HG03095 (cell line): ENCODE data around the gene VAMP5.
A peak's percentile ranks its signal among the peaks of the same experiment; 100 is the strongest.
"Not testable (repeated sequence)": the region's sequence is repeated elsewhere in the genome, so short reads cannot be mapped to it uniquely, and the experiment has no call there.

Experiments used
- ATAC-seq: cut with Tn5 transposase; IDR thresholded peaks from one replicate; pipeline ENCODE4 v1.9.1; 2021; ENCODE audit warnings: moderate library complexity; ENCODE audit not compliant: unreplicated experiment

The VAMP5 gene

GRCh38 chr2:85584354-85584856 is at the start of gene VAMP5:
Gene VAMP5 (plus strand): TSS chr2:85584431. CDS start chr2:85584491, 60 bp downstream.
- peak; percentile 57 for ATAC-seq

- no peak for ATAC-seq
Measured at GRCh38 chr2:85534881-85535280, 49.4 kb upstream of the VAMP5 start.

GRCh38 chr2:85536479-85536878 is 47.8 kb upstream of the VAMP5 start:
- ATAC-seq = no peak

- no peak for ATAC-seq
Measured at GRCh38 chr2:85537600-85538506, 46.4 kb upstream of the VAMP5 start.

DNA sequence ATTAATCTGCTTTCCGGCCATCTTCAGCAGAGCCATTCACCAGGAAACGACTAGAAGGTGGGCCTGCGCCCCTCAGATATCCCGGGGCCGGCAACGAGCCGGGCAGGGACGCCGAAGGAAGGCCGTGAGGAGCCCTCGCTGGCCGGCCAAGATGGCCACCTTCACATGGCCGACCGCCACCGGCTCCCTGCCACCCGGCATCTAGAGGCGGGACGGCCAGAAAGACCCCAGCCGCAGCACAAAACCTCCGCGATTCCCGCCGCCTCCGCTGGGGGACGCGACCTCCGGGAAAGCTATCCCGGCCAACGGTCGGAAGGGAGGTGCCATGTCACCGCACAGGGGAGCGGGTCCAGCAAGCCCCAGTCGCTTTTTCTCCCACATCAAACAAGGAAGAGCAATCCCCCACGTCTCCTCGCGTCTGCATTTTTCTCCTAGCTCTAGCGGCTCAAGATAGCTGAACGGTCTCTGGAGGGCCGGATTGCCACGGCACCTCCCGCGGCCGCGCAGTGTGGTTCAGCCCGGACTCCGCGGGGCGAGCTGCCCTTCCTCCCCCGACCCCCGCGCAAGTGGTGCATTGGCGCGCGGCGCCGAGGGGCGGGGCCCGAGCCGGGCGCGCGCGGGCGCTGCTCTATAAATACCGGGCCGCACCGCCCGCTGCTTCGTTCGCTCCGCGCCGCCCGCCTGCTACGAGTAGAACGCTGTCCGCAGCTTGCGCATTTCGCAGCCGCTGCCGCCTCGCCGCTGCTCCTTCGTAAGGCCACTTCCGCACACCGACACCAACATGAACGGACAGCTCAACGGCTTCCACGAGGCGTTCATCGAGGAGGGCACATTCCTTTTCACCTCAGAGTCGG is 45.5 kb upstream of the VAMP5 start, which contains the start of gene MAT2A:
TSS of gene MAT2A (plus strand) at position 662 of the 854 bp plus-strand sequence. CDS start at position 782, 120 bp downstream.
- ATAC-seq = peak; percentile 69

- peak; percentile 25 for ATAC-seq
Measured at GRCh38 chr2:85539361-85540132, 44.7 kb upstream of the VAMP5 start.

DNA sequence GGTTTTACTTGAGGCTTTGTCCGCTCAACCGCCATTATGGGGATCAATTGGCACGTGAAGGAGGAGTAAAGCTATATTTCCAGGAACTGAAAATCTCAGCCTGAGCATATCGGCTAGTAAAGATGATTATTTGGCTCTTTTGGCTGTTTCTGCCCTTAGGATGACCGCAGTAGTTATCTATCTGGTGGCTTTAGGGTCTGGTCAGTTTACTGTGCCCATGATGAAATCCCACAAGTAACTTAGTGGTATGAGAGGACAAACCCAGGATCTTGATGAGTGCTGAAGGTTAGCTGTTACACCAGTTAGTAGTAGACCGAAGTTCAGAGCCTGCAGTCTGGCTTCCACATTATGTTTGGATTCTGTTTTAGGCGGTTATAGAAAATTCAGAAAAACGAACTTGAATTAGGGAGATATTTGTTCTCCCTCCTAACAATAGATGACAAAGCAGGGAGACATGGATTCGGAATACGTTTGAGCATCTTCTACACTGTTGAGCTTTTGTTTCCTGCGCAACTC is 44.0 kb upstream of the VAMP5 start:
- ATAC-seq = no peak

- no peak for ATAC-seq
Measured at GRCh38 chr2:85541262-85541661, 43.0 kb upstream of the VAMP5 start.

- no peak for ATAC-seq
Measured at GRCh38 chr2:85541753-85542457, 42.3 kb upstream of the VAMP5 start.

GRCh38 chr2:85542777-85543176 is 41.5 kb upstream of the VAMP5 start:
- no peak for ATAC-seq

DNA sequence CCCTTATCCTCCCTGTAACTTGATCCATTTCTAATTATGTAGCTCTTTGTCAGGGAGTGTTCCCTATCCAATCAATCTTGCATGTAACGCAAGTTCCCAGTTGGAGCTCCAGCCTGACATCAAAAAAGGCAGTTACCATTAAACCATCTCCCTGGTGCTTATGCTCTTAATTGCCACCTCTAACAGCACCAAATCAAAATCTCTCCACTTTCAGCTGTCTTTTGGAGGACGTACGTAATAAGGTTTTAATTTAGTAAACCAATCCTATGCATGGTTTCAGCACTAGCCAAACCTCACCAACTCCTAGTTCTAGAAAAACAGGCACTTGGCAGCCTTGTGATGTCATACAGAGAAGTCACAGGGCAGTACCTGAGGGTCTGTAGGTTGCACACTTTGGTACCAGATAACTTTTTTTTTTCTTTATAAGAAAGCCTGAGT is 40.0 kb upstream of the VAMP5 start:
- not testable (repeated sequence) for ATAC-seq

DNA sequence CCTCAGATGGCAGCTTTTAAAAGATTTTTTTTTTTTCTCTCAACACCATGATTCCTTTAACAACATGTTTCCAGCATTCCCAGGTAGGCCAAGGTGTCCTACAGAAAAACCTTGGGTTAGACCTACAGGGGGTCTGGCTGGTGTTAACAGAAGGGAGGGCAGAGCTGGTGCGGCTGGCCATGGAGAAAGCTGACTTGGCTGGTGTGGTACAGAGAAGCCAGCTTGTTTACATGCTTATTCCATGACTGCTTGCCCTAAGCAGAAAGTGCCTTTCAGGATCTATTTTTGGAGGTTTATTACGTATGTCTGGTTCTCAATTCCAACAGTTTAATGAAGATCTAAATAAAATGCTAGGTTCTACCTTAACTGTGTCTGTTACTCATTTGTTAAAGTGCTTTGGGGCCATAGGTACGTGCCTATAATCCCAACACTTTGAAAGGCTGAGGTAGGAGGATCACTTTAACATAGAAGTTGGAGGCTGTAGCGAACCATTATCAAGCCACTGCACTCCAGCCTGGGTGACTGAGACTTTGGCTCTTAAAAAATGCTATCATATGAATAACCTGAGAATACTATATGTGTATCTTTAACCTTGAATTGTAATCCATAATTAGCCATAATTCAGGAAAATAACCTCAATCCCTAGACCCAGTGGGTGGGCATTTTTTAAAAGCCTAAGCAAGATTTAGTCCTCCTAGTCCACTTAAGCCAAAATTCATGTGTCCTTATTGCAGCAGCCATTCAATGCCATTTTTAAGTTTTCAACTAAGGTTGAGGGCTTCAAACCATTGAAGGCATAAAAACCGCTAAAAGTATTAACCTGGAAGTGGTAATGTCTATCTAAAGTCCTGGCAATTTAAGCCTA is 39.1 kb upstream of the VAMP5 start:
- ATAC-seq = not testable (repeated sequence)

- no peak for ATAC-seq
Measured at GRCh38 chr2:85545780-85546240, 38.4 kb upstream of the VAMP5 start.

DNA sequence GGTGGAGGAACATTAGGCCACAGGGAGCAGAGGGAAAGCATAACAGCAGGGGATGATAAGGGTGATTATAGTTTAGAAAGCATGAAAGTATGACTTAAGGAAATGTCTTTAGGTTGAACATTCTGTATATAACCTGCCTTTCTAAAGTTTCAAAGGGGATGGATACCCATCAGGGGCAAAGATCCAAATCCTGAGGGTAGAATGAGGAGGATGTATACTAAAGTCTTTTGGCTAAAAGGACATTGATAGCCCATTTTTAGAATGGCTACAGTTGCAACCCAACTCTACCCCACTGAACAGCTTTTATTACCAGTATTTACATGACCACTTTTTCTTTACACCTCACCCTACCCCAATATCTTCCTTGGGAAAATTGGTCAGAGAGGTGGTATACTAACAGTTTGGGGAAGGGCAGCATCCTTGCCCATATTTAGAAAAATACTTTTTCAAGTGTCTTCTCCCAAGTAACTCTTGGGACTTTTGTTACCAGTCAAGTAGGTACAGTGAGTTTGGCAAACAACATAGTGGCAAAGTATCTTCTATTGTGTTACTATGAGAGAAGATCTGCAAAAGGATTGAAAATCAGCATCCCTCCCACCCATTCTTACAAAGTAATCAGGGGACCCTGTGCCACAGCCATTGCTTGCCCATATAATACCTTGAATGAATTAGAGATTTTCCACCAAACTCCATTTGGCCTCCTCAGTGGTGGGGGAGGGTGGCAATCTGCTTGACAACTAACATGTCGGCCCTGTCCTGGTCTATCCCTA is 37.0 kb upstream of the VAMP5 start:
- ATAC-seq = no peak

GRCh38 chr2:85547859-85548607 is 36.2 kb upstream of the VAMP5 start:
- no peak for ATAC-seq

DNA sequence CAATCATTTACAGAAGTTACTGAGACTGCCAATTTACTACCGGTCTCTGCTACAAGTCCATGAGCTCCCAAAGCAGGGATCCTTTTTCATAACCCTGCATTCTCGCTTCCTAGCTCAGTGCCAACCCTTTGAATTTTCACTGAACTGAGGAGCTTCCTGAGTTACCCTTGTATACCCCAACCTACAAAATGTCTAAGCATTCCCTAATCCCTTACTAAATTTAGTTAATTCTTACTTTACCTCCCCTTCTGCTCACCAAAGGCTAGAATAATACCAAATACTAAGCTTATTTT is 35.7 kb upstream of the VAMP5 start:
- no peak for ATAC-seq

GRCh38 chr2:85549095-85549494 is 35.1 kb upstream of the VAMP5 start:
- no peak for ATAC-seq
